NOMO-1 (cell line): Measurements from ENCODE around the gene KCTD7.
"Not testable (repeated sequence)": the region's sequence is repeated elsewhere in the genome, so short reads cannot be mapped to it uniquely, and the experiment has no call there.

Source experiments
- DNase-seq, 2 experiments: peaks; one replicate each; lab custom pipeline; 2025; ENCODE audit not compliant: unreplicated experiment in 2 of 2; lab: John Stamatoyannopoulos, UW

The KCTD7 gene

DNA sequence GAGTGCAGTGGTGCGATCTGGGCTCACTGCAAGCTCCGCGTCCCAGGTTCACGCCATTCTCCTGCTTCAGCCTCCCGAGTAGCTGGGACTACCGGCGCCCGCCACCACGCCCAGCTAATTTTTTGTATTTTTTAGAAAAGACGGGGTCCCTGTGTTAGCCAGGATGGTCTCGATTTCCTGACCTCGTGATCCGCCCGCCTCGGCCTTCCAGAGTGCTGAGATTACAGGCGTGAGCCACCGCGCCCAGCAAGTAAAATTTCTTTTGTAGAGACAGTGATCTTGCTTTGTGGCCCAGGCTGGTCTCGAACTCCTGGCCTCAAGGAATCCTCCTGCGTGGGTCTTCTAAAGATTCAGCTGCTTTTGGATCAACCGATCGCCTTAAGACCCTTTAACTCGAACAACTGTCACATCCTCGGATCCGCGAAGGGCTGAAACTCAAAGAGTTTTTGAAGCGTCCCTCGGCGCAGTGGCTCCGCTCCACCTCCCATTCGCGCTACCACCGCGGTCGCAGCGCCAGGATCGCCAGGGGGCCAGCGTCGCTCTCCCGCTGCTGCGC, 25.1 kb downstream of the KCTD7 start:
- not testable (repeated sequence) for DNase-seq

DNA sequence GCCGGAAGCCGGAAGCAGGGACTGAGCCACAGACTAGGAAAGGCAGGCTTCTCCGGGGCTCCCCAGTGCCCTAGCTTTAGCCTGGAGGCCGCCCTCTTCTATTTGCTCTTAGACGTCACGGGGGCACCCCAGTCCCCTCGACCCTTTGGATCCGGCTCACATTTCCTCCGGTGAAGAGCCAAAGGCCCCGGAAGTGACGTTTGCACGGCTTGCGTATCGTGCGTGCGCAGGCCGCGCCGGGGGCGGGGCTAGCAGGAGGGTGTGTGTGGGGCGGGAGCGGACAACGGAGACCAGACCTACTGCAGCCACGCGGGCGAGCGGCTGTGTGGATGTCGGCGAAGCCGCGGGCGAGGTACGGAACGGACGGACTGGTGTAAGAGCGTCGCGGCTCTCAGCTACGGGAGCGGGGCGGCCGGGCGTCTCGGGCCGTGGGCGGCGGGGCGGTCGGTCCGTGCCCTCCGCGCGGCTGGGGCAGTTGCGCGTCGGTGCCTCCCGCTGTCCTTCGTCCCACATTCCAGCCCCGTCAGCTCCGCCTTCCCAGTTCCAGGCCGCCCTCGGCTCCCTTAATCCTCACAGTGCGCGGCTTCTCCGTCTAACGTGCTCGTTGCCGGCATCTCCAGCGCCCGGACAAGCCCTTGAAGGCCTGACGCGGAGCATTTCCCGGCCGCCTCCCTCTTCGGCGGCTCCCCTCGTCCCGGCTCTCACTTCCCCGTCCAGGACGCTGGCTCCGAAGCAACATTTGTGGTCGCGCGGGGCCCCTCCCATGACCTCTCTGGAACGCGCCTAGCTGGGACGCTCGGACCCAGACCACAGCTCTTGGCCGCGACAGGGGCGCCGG, 25.8 kb downstream of the KCTD7 start:
- peak; percentile 94 to 98 for DNase-seq

DNA sequence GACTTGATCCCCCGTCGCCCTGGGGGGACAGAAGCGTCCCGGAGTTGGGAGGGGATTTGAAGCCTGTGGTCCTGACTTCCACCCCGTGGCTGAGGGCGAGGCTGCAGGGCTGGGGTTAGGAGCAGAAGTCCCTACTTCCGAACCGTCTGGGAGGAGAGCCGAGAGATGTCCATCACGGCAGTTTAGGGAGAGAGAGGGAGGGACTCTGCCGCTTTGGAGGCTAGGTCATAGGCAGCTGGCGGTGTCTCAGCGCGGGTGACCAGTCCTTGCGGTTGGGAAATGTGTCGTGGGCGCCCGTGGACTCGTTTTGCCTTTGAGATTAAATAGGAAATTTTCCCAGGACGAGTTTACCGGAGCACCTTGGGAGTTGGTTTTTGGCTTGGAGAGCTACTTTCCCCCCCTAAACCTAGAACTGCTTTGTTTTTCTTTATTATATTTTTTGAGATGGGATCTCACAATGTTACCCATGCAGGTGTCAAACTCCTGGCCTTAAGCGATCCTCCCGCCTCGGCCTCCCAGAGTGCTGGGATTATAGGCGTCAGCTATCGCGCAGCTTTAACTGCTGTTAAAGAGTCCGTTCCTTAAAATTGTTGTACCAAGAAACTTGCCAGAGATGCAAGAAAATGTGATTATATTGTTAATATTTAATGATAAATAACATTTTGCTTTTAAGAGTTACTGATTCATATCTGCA, 26.6 kb downstream of the KCTD7 start:
- not testable (repeated sequence) for DNase-seq

DNA sequence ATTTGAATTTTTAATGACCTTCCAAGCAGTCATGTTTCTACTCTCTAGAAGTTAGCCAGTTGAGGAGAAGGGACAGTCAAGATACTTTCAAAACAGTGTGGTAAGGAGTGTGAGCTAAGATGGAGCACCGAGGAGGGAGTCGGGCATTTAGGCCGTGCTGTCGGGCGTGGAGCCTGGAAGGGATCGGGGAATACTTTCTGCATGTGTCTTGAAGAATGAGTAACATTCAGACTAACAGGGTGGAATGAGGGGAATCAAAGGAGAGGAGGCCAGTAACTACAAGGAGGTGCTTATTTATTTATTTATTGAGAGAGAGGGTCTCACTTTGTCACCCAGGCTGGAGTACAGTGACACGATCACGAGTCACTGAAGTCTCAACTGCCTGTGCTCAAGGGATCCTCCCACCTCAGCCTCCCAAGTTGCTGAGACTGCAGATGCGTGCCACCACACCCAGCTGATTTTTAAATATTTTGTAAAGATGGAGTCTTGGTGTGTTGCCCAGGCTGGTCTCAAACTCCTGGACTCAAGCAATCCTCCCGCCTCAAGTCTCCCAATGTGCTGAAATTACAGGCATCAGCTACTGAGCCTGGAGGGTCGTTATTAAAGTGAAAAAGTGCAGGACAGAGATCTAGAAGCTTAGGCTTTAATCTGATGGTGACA, 27.3 kb downstream of the KCTD7 start:
- not testable (repeated sequence) for DNase-seq

DNA sequence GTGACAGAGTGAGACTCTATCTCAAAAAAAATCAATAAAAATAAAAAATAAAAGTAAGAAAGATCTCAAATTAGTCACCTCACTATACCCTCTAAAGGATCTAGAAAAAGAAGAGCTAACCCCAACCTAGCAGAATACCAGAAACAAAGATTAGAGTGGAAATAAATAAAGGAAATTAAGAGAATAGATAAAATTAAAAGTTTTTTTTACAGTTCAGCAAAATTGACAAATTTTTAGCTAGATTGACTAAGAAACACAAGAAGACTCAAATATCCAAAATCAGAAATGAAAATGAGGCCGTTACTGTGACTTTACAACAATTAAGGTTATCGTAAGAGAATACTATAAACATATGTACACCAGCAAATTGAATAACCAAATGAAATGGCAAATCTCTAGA, 29.1 kb downstream of the KCTD7 start:
- no peak for DNase-seq

DNA sequence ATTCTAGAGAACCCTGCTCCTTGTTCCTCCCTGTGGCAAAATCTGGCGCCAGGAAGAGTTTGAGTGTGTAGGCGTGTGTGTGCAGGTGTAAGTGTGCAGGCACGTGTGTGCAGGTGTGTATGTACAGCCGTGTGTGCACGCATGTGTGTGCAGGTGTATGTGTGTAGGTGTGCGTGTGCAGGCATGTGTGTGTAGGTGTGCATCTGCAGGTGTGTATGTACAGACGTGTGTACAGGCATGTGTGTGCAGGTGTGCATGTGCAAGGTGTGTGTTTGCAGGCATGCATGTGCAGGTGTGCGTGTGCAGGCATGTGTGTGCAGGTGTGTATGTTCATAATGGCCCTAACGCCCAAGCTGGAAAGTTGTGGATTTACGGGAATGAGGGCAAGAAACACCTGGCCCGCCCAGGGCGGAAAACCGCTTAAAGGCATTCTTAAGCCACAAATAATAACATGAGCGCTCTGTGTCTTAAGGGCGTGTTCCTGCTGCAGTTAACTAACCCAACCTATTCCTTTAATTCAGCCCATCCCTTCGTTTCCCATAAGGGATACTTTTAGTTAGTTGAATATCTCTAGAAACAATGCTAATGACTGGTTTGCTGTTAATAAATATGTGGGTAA, 34.1 kb downstream of the KCTD7 start:
- no peak for DNase-seq

DNA sequence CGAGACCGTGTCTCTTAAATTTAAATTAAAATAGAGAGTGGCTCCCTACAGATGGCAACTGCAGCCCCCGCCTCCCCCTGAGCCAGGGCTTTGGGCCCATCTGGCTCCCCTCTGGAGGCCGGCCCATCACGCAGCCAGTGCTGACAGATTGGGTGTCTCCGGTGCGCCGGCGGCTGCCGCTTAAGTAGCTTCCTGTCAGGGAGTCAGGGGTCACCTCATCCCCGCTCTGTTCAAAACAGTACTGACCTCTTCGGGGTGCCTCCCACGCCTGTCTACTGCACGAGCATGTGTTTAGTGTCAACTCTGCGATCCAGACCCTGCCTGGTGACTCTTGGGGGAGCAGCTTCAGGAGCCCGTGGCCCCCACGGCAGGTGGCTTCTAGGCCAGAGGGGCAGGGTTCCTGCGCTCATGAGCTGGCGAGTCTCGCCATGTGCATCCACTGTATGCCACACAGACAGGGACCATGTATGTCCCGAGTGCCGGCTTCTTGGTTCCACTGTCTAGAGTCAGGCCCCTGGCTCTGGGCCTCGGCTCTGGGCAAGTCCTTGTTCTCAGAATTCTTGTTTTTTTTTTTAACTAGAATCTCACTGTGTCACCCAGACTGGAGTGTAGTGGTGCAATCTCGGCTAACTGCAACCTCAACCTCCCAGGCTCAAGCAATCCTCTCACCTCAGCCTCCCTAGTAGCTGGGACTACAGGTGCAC, 36.1 kb downstream of the KCTD7 start:
- no peak for DNase-seq

DNA sequence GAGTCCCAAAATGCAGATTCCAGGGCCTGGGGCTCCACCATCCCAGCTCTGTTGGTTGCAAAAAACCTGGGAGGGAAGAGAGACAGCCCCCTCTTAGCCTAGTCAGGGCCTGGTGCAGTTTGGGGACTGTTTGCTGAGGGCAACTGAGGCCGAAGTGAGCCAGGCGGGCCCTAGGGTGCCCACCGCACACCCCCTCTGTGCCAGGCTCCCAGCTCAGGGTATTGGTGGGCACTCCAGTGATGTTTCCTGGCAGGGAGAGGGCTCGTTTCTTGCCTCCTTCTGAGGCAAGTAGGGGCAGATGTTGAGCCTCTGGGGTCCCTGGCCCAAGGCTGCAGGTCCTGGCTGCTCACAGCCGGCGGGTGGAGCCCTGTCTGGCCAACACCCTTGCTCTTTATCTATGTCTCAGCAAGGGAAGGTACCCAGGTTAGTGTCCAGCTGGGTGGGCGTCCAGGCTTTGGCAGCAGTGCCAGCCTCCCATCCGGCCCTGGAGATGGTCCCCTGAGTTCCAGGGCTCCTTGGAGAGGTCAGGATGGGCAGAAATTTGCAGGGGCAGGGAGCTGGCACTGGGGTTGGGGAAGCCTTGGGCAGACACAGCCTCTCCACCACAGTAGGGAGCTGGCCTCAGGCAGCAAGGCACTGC, 37.8 kb downstream of the KCTD7 start:
- no peak for DNase-seq

DNA sequence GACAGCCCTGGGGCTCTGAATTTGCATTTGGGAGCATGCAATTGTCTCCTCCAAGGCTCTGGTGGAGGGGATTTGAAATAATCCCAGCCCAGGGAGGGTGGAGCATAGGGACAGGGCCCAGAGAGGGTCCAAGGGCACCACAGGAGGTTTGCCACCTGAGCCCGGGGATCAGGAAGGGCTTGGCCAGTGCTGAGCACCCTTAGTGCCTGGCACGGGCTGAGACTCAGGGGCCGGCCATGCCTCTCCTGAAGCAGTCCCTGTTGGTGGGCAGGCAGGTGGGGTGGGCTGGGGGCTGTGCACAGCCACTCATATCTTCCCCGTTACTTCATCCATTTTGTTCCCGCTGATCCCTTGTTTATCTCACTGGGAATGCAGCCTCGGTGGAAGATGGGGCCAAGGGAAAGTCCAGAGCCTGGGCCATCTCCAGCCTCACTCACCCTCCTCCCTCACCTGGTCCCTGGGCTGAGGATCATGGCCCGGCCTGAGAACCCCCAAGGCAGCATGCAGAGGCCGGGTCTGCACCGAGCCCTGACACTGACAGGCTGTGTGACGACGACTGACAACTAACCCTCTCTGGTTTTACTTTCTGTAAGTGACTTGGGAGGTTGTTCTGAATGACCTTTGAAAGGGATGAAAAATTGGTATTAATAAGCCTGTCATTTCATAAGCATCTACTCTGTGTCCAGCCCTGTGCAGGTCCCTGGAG, 38.5 kb downstream of the KCTD7 start:
- no peak for DNase-seq

DNA sequence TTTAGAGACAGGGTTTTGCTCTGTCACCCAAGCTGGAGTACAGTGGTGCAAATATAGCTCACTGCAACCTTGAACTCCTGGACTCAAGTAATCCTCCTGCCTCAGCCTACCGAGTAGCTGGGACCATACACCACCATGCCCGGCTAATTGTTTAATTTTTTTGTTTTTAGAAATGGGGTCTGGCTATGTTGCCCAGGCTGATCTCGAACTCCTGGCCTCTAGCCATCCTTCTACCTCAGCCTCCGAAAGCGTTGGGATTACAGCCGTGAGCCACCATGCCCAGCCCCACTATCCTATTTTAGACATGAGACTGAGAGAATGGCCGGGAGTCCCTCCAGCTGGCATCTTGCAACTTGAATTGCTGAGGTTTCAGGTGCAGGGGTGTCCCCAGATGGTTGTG, 39.4 kb downstream of the KCTD7 start:
- no peak for DNase-seq

DNA sequence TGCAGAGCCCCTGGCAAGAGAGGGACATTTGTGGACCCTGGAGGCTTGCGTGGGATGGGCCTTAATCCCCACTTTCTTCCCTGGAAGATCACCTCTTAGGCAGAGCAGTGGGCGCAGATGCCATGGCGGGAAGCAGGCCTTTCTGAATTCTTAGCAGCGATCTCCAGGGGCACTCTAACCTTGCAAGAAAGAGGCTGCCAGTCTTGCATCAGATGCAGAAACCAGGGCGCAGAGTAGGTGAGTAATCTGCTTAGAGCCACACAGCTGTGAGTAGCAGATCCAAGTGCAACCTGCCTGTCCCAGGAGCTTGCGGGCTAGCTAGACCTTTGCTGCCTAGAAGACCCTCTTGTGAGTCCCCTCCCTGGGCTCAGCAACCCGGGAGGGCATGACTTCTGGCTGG, 40.0 kb downstream of the KCTD7 start:
- no peak for DNase-seq

DNA sequence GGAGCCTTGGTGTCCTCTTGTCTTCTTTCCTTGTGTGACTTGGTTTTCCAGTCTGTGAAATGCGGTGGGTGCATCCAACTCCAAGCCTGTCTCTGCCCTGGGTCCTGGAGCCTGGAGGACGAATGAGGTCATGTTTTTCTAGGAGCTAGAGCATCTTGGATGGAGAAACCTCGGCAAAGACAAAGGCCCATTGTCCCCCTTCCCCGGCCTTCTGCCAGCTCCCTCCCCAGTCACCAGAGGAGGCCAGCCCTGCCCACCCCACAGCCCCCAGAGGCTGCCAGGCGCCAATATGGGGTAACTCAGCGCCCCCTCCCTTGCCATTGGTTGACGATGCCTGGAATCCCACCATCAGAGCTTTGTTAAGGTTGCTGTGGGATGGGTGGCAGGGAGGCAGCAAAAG, 40.4 kb downstream of the KCTD7 start:
- DNase-seq = no peak

DNA sequence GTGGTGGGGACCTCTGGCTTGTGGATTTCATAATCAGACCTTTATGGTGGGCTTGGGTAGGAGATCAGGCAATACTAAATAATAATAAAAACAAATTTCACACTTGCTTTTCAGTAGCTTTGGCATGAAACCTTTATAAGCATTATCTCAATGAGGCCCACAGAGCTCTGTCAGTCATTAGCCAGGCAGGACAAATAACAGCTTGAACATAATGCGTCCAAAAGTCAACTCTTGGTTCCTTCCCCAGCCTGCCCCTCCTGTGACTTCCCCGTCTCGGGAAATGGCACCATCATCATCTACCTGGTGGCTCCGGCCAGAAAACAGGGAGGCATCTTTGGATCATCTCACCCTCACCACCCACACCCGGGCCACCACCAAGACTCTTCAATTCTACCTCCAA, 40.8 kb downstream of the KCTD7 start:
- DNase-seq = no peak

DNA sequence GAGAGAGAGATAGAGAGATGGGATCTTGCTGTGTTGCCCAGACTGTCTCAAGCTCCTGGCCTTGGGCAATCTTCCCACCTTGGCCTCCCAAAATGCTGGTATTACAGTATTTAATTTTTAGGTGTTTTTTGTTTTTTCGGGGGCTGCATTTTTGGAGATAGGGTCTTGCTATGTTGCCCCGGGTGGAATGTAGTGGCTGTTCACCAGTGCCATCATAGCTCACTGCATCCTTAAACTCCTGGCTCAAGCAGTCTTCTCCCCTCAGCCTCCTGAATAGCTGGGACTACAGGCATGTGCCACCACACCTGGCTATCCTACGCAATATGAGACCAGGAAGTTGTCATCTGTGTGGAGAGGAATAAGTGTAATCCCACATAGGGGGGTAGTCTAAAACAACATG, 42.4 kb downstream of the KCTD7 start:
- no peak for DNase-seq

DNA sequence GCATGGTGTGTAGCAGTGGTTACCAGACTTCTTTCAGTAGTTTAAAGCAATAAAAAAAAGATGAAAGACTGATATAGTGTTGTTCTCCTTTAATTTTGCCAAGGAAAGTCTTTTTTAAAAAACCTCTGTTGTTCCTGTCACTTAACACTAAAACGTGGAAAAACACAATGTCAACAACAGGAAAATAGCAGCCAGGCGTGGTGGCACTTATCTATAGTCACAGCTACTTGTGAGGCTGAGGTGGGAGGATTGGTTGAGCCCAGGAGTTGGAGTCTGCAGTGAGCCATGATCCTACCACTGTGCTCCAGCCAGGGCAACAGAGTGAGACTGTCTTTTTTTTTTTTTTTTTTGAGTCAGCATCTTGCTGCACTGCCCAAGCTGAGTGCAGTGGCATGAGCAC, 42.8 kb downstream of the KCTD7 start:
- DNase-seq = not testable (repeated sequence)

DNA sequence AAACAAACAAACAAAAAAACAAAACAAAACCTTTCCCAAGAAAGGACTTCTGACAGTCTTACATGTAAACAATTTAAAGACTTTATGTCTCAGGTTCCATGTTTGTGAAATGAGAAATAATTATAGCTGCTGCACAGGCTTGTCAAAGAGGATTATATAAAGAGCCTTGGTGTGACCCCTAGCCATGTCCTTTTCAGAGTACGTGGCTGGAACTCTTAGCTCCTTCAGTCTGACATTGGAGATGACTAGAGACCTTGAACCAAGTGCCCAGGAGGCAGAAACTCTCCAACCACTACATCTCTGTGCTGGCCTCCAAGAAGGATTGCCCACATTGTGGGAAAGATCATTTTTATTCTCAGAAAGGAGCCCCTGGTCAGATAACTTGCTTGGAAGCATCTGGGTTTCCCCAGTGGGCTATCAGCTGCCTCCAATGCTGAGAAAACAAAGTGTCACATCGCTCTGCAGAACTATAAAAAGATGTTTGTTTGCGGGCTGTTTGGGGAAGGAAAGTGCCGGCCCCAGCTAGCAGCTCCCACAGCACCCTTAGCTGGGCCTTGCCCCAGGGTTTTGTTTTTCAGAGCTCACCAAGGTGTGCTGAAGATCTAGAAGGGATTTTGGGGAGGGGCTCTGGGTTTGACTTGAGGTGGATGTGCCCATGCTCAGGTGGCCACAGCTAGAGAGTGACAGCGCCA, 43.9 kb downstream of the KCTD7 start:
- not testable (repeated sequence) for DNase-seq

DNA sequence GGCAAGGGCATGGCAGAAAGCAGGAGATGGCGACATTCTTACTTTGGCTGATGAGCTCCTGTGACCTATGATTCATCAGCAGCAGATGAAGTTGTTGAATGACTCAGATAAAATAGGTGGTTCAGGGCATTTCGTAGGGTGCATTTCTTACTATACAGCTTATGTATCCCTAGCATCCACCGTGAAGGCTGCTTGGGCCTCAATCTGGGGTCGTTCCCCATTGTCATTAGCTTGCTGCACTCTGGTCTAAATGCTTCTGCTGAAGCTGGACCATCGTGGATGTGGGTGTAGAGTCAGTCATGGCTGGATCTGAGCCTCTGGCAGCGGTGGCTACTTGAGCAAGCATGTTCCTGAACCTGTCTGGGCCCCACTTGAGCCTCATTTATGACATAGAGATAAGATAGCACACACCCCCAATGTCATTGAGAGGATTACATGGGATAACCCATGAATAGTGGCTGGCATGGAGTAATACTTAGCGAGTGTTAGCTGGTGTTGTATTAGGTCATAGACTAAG, 44.5 kb downstream of the KCTD7 start:
- DNase-seq = not testable (repeated sequence)

DNA sequence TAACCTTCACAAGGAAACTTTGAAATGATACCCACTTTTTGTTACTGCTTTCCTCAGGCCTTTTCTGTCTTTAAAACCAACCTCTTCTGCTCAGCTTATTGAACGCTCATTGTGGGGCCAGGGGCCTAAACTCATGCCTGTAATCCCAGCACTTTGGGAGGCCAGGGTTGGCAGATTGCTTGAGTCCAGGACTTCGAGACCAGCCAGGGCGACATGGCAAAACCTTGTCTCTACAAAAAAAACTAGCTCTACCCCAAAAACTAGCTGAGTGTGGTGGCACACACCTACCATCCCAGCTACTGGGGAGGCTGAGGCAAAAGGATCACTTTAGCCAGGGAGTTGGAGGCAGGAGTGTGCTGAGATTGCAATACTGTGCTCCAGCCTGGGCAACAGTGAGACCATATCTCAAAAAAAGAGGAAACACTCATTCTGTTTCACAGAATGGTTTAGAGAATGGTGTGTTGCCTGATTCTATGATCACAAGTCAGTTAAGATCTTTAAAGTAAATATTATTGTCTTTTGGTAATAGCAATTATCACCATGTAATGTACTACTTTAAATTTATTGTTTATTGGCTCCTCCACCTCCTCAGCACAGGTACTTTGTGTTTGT, 51.1 kb downstream of the KCTD7 start:
- DNase-seq = no peak
